Stimulated activated CD4-positive, alpha-beta T cell treated with anti-CD3 and anti-CD28 coated beads, Interleukin-12 subunit alpha, Interleukin-12 subunit beta, amount 100 ng/mL, for 24 hours (primary cell): Measurements from ENCODE around the gene TENT4A.

ENCODE experiments used
- DNase-seq, 2 experiments: peaks; one replicate each; pipeline ENCODE4 v3.0.0-alpha.2; 2020; ENCODE audit warnings: low read depth in 2 of 2

TENT4A gene

GRCh38 chr5:6718161-6718681 is 5.0 kb downstream of the TENT4A start:
- DNase-seq = no peak

GRCh38 chr5:6718718-6719117 is 5.5 kb downstream of the TENT4A start:
- no peak for DNase-seq

- DNase-seq = no peak
These were observed 6.2 kb downstream of the TENT4A start for GRCh38 chr5:6719417-6719816.

GRCh38 chr5:6719896-6720560 is 6.8 kb downstream of the TENT4A start:
- DNase-seq = no peak

DNA sequence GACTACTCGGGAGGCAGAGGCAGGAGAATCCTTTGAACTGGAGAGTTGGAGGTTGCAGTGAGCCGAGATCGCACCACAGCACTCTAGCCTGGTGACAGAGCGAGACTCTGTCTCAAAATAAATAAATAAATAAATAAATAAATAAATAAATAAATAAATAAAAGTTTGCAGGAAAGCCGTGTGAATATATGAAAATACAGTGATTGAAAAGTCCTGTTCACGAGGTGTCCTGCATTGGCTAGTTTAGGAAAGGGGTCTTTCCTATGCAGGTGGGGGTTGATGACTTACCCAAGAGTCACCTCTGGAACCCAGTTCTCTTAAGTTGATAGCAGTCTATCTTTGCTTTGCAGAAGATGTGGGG is 7.3 kb downstream of the TENT4A start:
- DNase-seq = no peak

GRCh38 chr5:6721442-6721841 is 8.2 kb downstream of the TENT4A start:
- no peak for DNase-seq

DNA sequence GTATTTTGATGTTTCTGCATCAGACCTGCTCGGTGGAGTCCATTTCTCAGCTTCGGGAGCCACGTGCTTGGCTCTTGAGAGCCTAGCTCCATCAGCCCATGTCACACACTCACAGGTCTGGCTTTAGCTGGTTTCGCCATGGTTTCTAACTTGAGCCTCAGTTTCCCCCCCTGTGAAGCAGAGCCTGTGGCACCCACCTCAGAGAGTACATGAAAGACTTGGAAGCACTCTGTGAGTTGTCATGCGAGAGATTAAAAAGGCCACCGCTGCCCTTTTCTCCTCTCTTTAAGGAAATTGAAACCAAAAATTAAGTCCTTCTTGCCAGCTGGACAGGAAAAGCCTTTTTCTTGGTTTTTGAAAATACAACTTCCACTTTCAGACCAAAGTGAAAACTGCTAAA is 8.8 kb downstream of the TENT4A start:
- DNase-seq = no peak

- no peak for DNase-seq
These were observed 10.0 kb downstream of the TENT4A start for GRCh38 chr5:6723122-6723815.

DNA sequence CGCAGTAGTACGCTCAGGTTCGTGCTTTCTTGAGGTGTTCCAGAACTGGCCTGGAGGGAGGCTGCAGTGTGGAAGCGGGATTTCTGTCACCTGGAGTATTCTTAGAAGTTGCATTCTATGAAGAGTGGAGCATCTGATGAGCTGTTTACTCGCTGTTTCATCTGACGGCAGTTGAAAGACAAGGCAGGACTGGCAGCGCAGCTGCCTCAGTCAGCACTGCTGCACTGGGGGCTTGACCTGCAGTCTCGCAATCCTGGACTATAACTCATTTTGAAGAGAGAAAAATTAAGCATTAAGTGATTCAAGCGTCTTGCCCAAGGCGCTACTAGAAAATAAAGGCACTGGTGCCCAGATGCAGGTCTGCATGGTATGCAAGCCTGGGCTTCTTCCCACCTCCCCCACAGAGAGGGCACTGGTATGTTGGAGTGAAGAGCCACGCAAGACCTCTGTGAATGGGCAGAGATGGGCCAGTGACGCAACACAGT is 10.6 kb downstream of the TENT4A start:
- no peak for DNase-seq

DNA sequence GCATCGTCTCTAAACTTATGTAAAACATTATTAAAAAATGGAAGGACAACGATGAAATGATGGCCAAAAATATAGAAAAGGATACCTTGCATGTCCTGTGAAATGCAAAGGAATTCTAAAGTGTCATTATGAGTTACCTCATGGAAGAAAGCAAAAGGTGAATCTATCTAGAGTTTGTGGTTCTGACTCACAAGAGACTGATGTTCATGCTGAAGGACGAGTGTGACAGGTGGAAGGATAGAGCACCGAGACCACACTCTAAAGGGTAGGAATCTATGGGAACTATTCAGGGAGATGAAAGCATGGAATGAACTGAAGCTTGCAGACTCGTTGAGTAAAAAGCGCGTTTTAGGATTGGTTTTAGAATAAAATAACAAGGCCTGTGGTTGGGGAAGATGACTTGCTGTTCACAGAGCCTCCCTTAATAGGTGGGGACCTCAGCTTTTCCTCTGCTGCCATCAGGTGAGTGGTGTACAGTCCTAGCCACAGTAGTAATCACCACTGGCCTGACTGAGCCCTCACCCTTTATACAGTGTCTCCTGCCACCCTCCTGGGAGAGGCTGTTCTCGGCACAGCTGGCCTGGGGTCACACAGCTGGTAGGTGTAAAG is 11.2 kb downstream of the TENT4A start:
- no peak for DNase-seq

GRCh38 chr5:6725421-6725820 is 12.2 kb downstream of the TENT4A start:
- DNase-seq = no peak

DNA sequence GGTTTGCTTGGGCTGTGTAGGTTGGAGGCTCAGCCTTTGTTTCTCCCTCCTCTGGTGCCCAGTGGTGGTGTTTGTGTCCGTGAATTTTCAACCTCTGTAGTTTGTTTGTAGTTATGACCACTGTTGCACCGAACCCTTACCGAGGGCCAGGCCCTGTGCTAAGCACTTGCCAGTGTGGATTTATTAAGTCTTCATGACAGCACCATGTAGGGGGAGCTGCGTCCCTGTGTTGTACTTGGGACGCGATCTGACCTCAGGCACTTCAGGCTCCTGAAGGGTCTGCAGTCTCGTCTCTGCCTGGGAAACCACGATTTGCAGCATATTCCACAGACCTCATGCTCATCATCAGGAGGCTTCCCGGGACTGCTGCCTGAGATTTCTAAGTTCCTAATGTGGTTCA is 12.8 kb downstream of the TENT4A start:
- DNase-seq = no peak

DNA sequence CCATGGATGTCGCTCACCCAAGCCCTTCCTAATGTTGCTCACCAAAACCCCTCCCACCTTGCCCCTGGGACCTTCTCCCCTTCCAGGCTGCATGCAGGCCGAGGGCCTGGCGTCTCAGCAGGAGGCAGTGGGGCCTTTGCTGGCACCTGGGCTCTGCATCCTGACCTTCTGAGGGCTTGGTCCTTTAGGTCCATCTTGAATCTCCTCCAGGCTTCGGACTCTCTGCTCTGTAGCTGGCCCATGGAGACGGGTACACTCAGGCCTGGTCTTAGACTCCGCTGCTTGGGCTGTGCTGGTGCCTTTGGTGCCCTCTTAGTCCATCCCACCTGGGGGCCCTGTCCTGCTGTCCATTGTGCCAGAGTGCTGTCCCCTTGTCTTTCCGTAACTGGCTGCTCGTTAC is 14.0 kb downstream of the TENT4A start:
- no peak for DNase-seq

DNA sequence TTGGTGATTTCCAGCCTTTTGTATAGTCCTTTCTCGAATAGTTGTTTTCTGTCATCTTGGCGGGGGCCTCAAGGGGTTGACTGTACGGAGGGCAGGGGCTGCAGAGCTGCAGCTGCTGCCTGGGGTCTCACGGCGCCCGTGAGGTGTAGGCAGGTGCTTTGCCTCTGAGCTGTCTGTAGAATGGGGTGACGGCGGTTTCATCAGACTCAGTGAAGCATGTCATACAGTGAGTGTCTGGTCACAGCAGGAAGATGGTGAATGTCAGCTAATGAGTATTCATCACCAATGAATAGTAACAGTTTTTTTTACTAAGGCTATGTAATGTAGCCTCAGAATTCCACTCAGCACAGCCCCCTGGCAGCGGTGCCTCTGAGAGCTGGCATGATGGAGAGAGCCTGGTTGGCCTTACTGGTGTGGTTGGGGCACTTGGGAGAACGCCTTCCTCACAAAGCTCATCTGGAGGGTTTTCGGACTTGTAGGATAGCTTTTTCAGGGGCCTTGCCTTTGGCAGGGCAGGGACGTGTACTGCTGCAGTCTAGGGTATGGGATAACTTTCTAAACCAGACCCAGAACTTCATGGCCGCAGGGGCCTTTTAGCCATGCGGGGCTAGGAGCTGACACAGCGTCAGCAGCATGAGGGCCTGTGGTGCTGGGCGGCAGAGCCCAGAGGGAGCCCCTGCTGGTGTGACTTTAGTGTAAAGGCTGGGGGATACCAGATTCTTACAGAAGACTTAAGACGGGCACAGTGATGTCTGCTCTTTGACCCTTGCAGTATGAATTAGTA is 15.0 kb downstream of the TENT4A start:
- no peak for DNase-seq

DNA sequence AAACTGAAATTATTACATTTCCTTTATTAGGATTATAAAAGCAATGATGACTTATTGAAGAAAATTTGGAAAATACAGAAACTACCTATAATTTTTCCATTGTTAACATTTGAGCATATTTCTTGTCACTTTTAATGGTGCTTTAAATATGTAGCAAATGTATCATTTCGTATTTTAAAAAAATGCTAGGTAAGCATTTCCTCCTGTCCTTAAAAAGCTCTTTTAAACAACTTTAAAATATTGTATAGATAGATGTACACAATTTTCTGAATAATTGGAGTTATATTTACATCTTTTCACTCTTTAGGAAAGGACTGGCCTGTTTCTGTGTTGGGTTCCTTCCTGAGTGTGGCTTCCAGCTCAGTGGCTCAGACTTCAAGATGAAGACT is 15.6 kb downstream of the TENT4A start:
- DNase-seq = no peak

DNA sequence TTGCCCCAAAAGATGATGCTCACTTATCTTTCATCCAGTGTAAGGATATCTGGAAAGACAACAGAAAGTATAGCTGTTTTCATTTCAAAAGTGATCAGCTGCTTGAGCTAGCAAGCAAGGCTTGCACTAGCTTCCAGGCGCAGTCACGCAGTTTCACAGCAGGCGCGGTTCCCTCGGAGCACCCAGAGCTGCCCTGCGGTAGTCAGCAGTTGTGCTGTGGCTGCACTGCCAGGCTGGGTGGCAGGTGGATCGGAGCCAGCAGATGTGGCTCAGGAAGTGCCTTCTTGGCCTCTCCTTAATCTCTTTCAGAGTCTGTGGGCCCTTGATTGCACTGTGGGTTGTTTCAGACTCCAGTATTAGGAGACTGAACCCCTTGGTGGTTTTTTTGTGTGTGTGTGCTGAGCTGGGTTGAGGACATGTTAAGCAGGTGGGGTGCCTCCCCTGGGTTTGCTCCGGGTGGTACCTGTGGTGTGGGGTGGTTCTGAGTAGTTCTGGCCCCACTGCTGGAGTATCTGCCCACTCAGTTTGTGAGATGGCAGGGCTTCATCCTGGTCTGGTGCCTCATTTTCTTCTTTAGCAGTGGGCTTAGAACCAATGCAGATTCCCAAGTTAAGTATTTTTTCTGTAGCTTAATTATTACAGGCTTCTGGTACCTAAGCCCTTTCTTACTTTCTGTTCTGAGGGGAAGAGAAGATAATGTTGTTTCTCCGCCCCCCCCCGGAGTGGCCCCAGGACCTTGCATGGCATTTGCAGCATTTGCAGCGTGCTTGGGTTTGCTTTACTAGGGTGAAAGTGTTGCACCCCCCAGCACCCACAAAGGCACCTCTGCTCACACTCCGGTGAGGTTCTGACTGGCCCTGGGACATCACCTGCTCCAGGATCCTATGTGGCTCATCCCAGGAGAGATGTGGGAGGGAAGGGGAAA is 16.4 kb downstream of the TENT4A start:
- no peak for DNase-seq

GRCh38 chr5:6730407-6730806 is 17.2 kb downstream of the TENT4A start:
- no peak for DNase-seq

GRCh38 chr5:6730807-6731206 is 17.6 kb downstream of the TENT4A start:
- DNase-seq = no peak

- no peak for DNase-seq
These were observed 18.4 kb downstream of the TENT4A start for GRCh38 chr5:6731465-6732237.
